GM21576 (cell line): ENCODE results near the gene CFAP54.
"Not testable (repeated sequence)": the region's sequence is repeated elsewhere in the genome, so short reads cannot be mapped to it uniquely, and the experiment has no call there.

Experiments used
- ATAC-seq: cut with Tn5 transposase; IDR thresholded peaks from one replicate; pipeline ENCODE4 v1.9.1; 2021; ENCODE audit warnings: mild to moderate bottlenecking, moderate library complexity; ENCODE audit not compliant: unreplicated experiment

The CFAP54 gene

GRCh38 chr12:96513681-96514080, 24.3 kb downstream of the CFAP54 start:
- no peak for ATAC-seq

GRCh38 chr12:96514328-96514727, 25.0 kb downstream of the CFAP54 start:
- peak; percentile 85 for ATAC-seq

DNA sequence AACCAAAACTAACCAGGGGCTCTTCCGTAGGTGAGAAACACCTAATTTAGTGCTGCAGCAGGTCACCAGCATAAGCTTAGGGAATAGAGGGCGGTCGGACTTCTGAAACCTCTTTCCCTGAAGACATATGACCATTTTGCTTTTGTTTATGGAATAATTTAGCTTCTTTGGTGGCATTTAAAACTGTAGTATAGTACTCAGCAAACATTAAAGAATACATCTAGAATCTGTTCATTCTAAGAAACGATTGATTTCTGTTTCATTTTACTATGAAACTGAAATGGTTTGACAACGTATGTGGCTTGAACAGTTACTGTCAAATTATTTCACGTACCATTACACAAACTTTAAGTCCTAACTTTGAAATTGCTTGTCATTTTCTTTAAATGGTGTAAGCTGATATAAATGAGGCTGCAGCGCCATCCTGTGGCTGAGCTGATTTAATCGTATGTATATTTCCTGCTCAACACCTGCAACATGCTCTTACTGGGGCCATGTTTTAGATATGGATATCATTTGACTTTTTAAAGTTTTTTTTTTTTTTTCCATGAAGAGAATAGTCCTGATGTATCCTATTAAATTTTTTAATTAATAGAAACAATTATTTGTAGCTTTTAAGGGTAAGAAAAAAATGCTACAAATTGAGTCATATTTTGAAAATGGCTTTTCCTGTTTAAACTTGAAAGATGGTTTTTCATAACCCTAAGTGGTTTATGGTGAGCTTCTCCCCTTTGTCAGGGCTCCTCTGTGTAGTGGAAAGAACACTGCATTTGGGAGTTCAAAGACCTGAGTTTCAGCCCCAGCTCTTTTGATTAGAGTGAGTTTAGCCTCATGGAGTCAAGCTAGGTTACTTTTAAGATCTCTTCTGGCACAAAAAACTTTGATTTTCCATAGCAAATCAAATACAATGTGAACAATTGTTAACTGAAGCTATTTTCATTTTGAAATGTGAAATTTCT, 27.4 kb downstream of the CFAP54 start:
- ATAC-seq, result peak; percentile 61

DNA sequence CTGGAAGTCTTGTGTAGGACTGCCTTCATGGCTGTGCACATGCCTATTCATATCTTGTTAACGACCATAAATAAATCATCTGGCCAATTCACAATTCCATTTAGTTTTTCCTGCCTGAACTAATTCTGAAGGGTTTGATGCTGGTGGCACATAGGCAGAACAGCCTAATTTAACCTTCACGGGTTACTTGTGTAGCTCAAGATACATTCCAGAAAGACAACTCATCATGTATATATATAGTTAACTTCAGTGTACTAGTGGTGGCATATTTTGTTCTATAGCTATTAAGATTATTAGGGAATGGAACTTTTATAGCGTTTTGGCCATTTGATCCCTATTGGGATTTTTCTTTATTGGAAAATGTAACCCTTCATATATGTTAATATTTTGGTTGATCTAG, 31.4 kb downstream of the CFAP54 start:
- no peak for ATAC-seq

- no peak for ATAC-seq
These were observed 32.7 kb downstream of the CFAP54 start for GRCh38 chr12:96521895-96522682.

- ATAC-seq, result no peak
These were observed 33.3 kb downstream of the CFAP54 start for GRCh38 chr12:96522690-96523089.

DNA sequence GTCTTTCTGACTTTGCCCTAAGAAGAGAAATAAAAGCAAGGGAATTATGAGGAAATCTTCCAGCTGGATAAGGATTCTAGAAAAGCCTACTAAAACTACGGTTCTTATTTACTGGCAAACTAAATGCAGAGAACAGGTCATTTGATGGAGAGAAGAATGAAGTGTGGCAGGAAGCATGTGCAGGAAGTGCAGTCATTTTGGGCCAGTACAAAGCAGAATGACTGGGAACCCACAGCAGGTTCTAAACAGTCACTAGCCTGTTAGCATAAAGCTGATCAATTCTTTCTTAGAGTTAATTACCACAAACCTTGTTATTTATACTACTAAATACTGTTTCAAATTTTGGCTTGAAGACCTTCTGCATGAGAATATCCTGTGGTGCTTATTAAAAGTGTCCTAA, 36.7 kb downstream of the CFAP54 start:
- no peak for ATAC-seq

GRCh38 chr12:96529912-96530311, 40.5 kb downstream of the CFAP54 start:
- no peak for ATAC-seq

GRCh38 chr12:96534339-96534738, 45.0 kb downstream of the CFAP54 start:
- ATAC-seq, result no peak

- ATAC-seq, result no peak
These were observed 59.0 kb downstream of the CFAP54 start for GRCh38 chr12:96548384-96548783.

DNA sequence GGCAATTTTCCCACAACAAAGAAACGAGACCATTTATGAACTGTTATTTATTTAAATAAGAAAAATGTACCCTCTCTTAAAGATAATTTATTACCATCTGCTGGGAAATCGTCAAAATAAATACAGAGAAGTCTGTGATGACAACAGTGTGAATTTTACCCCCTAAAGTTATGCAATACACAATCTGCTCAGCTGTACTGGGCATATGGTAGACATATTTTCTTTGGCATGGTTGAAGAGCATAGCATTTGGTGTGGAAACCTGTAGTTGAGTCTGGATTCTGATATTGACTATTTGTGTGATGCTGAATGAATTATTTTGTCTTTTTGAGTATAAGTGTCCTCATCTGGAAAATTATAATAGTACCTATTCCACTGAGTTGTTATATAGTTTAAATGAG, 60.0 kb downstream of the CFAP54 start:
- ATAC-seq, result no peak

DNA sequence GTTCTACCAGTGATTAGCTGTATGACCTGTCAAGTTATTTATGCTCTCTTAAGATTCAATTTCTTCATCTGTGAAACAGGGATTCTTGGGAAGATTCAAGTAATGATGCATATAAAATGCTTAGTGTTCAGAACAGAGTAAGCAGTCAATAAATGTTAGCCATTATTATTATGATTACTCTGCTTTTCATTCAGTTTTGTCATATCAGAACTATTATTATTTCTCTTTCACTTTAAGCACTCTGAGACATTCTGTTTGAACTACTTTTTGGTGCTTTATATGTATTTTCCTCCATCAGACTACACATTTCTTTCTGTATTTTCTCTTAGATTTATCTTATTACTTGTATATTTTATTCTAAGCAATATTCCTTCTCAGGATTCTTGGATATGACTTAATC, 81.2 kb downstream of the CFAP54 start:
- peak; percentile 6 for ATAC-seq

DNA sequence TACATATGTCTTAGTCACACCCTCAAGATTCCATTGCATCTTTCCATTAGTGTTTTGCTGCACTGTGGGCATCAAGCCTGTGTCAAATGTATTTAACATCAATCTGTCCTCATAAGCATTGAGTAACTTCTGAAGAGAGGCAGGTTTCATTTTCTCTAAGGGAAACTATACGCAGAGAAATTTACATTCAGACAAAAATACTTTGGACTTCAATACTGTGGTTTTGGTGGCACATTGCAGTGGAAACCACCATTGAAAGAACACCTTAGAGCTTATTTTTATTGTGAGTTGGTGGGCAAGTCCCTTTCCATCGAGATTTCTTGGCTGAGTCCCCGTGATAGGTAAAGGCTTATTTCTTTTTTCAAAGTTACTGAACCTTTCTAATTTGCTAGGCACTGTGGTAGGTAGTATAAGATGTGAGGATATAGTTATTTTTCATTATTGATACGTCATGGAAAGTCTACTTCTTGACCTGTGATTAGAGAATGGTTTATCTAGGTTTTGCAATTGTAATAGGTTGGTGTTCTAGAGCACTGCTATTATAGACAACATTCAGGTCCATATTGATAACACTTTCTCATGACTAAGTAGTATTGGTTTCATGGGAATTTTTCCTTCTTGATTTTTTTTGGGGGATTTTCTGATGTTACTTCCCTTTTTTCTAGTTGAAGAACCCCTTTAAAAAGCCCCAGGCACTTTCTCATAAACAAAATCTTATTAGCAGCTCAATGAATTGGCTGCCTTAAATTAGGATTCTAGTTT, 81.9 kb downstream of the CFAP54 start:
- ATAC-seq, result peak; percentile 91

GRCh38 chr12:96578526-96579125, 89.2 kb downstream of the CFAP54 start:
- peak; percentile 96 for ATAC-seq

GRCh38 chr12:96585977-96586376, 96.6 kb downstream of the CFAP54 start:
- no peak for ATAC-seq

DNA sequence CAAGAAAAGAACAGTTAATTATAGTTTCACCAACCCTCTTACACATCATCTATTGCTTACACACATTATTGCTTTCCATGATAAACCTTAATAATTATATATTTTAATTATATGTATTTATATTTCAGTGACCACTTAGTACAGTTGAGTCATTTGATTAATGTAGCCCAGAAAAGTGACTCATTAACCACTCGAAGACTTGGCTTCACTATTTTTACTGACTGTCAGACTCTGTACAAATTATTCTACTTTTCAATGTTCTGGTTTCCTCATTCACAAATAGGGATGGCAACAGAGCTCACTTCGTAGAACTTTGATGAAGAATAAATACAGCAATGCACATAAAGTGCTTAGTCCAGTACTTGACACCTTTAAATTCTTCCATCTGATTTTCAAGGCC, 98.3 kb downstream of the CFAP54 start:
- no peak for ATAC-seq

DNA sequence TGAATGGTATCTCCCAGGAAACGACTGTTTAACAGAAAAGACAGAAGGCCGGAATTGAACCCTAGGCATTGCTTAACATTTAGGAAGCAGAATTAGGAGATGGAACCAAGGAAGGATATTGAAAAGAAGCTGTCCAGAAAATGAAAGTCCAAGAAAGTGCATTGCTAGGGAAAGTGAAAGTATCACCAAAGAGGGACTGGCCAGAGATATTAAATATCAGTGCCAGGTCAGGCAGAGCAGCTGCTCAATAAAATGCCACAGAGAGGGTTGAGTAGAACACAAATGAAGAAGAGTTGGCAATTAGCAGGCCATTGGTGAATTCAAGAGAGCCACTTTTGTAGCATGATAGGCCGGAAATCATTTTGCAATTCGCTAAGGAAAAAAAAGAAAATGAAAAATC, 101.6 kb downstream of the CFAP54 start:
- ATAC-seq, result no peak

GRCh38 chr12:96604374-96604773, 115.0 kb downstream of the CFAP54 start:
- ATAC-seq, result not testable (repeated sequence)

DNA sequence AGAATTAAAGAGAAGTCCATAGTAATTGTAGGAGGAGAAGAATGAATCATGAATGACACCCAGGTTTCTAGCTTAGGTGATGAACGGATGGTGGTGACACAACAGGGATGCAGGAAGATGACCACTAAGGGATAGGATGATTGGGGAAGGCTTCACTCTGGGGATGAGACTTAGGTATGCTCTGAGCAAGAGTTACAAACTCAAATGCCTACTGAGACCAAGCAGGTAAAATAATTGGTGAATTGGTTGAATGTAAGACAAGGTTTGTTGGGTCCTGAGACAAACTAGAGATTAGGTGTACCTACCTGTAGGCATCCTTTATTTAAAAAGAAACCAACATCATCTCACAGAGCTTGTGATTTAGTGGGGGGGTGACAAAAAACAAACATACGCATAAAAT, 116.3 kb downstream of the CFAP54 start:
- no peak for ATAC-seq

GRCh38 chr12:96606134-96606533, 116.8 kb downstream of the CFAP54 start:
- no peak for ATAC-seq

GRCh38 chr12:96606644-96607043, 117.3 kb downstream of the CFAP54 start:
- ATAC-seq, result no peak
